ENCODE data around the gene CPNE9.

Gene CPNE9

GRCh38 chr3:9725775-9726515 is 22.3 kb downstream of the CPNE9 start:
- no peak for TF ChIP-seq CTCF (IDR thresholded peaks at IDR 0.05; ENCODE audit: low read depth, low read length)
- no peak overlapping the region for H3K4me3 ChIP-seq (ENCODE audit: low read depth, low read length)

DNA sequence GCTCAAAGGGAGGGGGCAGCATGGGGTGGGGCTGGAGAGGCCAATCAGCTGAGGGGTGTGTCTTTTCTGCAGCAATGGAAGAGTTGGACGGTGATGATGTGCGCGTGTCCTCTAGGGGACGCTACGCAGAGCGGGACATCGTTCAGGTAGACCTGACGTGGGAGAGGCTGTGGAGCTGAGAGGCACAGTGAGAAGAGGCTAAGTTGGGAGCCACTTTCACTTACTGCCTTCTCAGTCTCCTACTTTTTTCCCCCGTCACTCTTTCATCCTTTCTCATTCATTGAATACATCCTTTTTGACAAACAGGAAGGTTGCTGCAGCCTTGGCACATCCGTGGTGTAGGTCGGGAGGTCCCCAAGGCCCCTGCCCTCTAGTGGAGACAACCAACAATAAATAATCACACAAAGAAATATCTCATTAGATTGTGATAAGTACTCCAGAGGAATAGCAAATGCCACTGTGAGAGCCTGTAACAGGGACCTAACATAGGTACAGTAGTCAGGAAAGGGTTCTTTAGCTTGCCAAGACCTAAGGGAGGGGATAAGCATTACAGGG is 23.5 kb downstream of the CPNE9 start:
- H3K4me3 ChIP-seq (ENCODE audit: low read depth, low read length) = no peak overlapping the region
- no peak; the same call in 1 of the 2 replicates for TF ChIP-seq CTCF (IDR thresholded peaks at IDR 0.05; ENCODE audit: low read depth, low read length)

- no peak overlapping the region for H3K4me3 ChIP-seq (ENCODE audit: low read depth, low read length)
- TF ChIP-seq CTCF (IDR thresholded peaks at IDR 0.05; ENCODE audit: low read depth, low read length) = no peak
Observed at GRCh38 chr3:9727743-9728142, 24.1 kb downstream of the CPNE9 start.

GRCh38 chr3:9729419-9729818 is 25.8 kb downstream of the CPNE9 start:
- TF ChIP-seq CTCF (IDR thresholded peaks at IDR 0.05; ENCODE audit: low read depth, low read length) = no peak

GRCh38 chr3:9730657-9731205 is 27.1 kb downstream of the CPNE9 start:
- peak overlapping the region; percentile 59 for H3K4me3 ChIP-seq (ENCODE audit: low read depth, low read length)
- TF ChIP-seq CTCF (IDR thresholded peaks at IDR 0.05; ENCODE audit: low read depth, low read length) = no peak

More at GRCh38 chr3:9729419-9729818, 25.8 kb downstream of the CPNE9 start:
- no peak overlapping the region for H3K4me3 ChIP-seq (ENCODE audit: low read depth, low read length)

DNA sequence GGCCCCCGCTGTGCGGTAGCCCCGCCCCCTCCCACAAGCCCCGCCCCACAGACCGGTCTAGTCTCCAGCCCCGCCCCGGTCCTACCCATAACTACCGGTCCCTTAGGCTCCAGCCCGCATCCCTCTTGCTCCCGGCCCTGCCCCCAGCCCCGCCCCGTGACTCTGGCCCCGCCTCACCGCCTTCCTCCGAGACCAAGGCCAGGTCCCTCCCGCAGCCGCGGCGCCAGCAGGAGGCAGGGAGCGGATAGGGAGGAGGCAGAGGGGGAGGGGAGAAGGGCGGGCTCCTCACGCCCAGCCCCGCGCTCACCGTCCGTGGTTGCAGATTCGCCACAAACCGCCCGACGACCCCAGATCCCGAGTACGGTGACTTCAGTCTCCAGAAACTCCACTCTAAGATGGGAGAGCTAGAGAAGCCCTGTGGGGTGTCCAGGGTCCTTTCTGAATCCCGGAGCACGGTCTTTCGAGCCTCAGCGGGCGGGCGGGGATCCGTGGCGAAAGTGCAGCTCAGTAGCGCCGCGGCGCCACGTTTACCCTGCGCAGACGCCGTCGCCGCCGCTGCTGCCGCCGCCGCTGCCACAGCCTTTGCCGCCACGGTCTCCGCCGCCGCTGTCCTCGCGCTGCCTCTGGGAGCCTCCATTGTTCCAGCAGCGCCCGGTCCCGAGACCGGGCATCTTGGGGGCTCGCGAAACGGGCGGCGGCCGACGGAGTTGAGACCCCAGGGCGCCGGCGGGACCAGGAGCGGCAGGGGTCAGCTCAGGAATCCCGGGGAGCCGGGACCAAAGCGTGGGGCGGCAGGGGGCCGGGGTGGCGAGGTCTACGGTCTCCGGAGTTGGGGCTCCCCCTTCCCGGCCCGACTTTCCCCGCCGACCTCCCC is 27.8 kb downstream of the CPNE9 start, which contains the start of gene BRPF1:
Gene BRPF1, plus strand, starts transcription at position 530 of the 874 bp plus-strand sequence. CDS start 2,406 bp downstream, outside the sequence.
- no peak for TF ChIP-seq CTCF (IDR thresholded peaks at IDR 0.05; ENCODE audit: low read depth, low read length)
- peak within 1 kb of the TSS; percentile 93 for H3K4me3 ChIP-seq (ENCODE audit: low read depth, low read length)

All from WI38 (cell line).